Activated naive CD8-positive, alpha-beta T cell treated with anti-CD3 and anti-CD28 coated beads, Interleukin-2, amount 10 ng/mL, durations not matched to agents 7 days and 5 days (primary cell): ENCODE measurements around the gene TMEM219. TPM values are rescaled to one million over a fixed set of nuclear protein-coding genes. Genes with fewer than 3 reads are reported as not detected.

Source experiments
- ATAC-seq: fragments of 150-1000 bp; cut with Tn5 transposase; one replicate; pipeline ENCODE4 v1.10.0; 2021; ENCODE audit warnings: low read depth, moderate library complexity
- POLR2A ChIA-PET: fragments of 350-600 bp; sonication (Branson Sonifier 250); formaldehyde crosslinking; loops from one replicate; lab custom pipeline; 2021; ENCODE audit warnings: antibody characterized with exemption; lab: Charles Lee
- DNase-seq: peaks from one replicate; pipeline ENCODE4 v3.0.0; 2021
- H3K27ac Mint-ChIP-seq: one replicate; pipeline ENCODE4 v1.8.0; 2022; ENCODE audit warnings: mild to moderate bottlenecking, mixed read lengths
- H3K27me3 Mint-ChIP-seq: one replicate; pipeline ENCODE4 v1.8.0; 2022; ENCODE audit warnings: mild to moderate bottlenecking, moderate library complexity, mixed read lengths
- H3K36me3 Mint-ChIP-seq: one replicate; pipeline ENCODE4 v1.8.0; 2021; ENCODE audit warnings: mild to moderate bottlenecking, mixed read lengths
- H3K4me1 Mint-ChIP-seq: one replicate; pipeline ENCODE4 v1.8.0; 2021; ENCODE audit warnings: mixed read lengths
- H3K4me3 Mint-ChIP-seq: one replicate; pipeline ENCODE4 v1.8.0; 2022; ENCODE audit warnings: mild to moderate bottlenecking, moderate library complexity, mixed read lengths
- H3K9me3 Mint-ChIP-seq: one replicate; pipeline ENCODE4 v1.8.0; 2021; ENCODE audit warnings: mixed read lengths
- total RNA-seq, 2 experiments: library from RNA; stranded (reverse); gene quantifications; one replicate each; pipeline ENCODE4 v1.2.3, GENCODE V29; 2021

TMEM219 gene
- total RNA-seq, 2 experiments from 2014 or later, result 67.8 to 74.5 TPM

DNA sequence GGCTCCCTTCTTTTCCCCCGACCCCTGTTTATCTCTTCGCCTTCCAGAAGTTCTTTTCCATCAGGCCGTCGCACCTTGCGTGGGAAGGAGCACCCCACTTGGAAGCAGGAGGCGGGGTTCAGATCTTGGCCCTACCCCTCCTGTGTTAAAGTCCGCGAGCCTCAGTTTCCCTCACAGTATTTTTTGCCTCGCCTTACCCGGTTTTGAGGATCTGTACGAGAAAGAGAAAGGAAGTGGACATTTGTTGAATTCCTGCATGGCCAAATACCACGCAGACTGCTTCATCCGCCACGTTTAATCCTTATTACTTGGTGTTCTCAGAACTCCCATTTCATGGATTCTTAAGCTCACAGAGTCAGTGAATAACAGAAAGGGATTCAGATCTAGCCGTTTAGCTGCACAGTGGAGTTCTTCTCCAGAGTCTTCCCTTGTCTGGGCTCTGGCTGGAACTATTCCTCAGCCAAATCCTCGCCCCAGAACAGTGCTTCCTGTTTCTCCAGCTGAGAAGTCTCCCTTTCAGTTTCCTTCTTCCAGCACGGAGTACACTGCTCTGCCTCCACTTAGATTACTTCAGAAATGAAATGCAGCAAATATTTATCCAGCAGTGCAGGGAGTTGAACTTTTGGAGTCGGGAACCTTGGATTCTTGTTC is 590 bp downstream of the TMEM219 start:
- ATAC-seq (no peak), DNase-seq (no peak)
- H3K27me3 Mint-ChIP-seq, result no peaks in the 10 kb centered on the region
- peaks cover 6% of the 10 kb centered on the region for H3K36me3 Mint-ChIP-seq
- no peaks in the 10 kb centered on the region for H3K9me3 Mint-ChIP-seq
- H3K4me3 Mint-ChIP-seq, result peak overlapping the region; percentile 81
- peaks cover 16% of the 10 kb centered on the region for H3K4me1 Mint-ChIP-seq
- peak overlapping the region; percentile 81 for H3K27ac Mint-ChIP-seq
- POLR2A ChIA-PET, result interaction anchor here (0.8 to 3.4 kb wide), 14 partner anchors 12 to 1098 kb away, joined by 3 to 72 read pairs (median 4); partner anchors contain the start of genes ALDOA, ASPHD1, HIRIP3 and INO80E

DNA sequence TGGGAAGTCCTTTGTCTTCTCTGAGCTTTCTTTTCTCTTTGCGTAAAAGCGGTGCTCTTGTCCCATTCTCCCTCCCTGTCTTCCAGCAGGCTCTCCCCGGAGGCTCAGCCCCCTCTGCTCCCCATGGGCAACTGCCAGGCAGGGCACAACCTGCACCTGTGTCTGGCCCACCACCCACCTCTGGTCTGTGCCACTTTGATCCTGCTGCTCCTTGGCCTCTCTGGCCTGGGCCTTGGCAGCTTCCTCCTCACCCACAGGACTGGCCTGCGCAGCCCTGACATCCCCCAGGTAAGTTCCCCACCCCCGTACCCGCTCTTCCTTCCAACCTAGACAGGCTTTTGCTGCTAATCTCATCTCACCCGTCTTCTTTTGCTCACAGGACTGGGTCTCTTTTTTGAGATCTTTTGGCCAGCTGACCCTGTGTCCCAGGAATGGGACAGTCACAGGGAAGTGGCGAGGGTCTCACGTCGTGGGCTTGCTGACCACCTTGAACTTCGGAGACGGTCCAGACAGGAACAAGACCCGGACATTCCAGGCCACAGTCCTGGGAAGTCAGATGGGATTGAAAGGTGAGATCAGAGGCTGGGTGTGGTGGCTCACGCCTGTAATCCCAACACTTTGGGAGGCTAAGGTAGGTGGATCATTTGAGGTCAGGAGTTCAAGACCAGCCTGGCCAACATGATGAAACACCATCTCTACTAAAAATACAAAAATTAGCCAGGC is 1.3 kb downstream of the TMEM219 start:
- Mint-ChIP-seq H3K4me1 (peaks cover 16% of the 10 kb centered on the region), H3K27ac (peak overlapping the region; percentile 81), H3K4me3 (peak overlapping the region; percentile 81), H3K27me3 (no peaks in the 10 kb centered on the region), H3K36me3 (peaks cover 7% of the 10 kb centered on the region), H3K9me3 (no peaks in the 10 kb centered on the region)
- ATAC-seq (no peak), DNase-seq (peak; percentile 20)
- POLR2A ChIA-PET, result interaction anchor here (1.2 to 3.4 kb wide), 3 partner anchors 11 to 37 kb away, joined by 6 to 72 read pairs (median 28); partner anchors contain the start of genes HIRIP3, INO80E, KCTD13 and TAOK2

DNA sequence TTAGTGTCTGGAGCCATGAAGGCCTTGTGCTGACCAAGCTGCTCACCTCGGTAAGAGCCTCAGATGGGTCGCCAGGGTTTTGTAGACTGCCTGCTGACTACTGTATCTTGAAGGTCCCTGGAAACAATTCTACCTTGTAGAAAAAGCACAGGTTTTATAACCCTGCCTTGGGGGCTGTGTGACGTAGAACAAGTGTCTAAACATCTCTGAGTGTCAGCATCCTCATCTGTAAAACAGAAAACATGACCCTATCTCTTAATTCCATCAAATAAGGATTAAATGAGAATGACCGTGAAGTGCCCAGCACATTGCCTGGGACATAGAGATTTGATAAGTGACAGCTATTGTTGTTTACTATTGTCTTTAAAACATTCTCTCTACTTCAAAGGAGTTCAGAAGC is 6.3 kb downstream of the TMEM219 start:
- POLR2A ChIA-PET, result no interaction called here
- Mint-ChIP-seq H3K36me3 (peaks cover 33% of the 10 kb centered on the region), H3K9me3 (no peaks in the 10 kb centered on the region), H3K27me3 (no peaks in the 10 kb centered on the region), H3K4me3 (no peak overlapping the region), H3K27ac (no peak overlapping the region), H3K4me1 (peaks cover 11% of the 10 kb centered on the region)
- no peak for ATAC-seq
- DNase-seq, result no peak

DNA sequence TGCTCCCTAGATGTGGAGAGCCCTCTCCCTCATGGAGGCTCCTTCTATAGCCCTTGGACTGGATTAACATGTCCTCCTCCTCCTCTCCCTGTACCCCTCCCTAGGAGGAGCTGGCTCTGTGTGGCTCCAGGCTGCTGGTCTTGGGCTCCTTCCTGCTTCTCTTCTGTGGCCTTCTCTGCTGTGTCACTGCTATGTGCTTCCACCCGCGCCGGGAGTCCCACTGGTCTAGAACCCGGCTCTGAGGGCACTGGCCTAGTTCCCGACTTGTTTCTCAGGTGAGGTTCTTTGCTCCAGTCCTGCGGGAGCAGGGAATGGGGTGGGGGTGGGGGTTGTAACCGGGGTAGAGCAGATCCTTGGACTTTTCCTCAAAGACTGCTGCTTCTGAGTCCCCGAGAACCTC is 9.4 kb downstream of the TMEM219 start:
- Mint-ChIP-seq H3K4me1 (peaks cover 26% of the 10 kb centered on the region), H3K27me3 (no peaks in the 10 kb centered on the region), H3K36me3 (peaks cover 31% of the 10 kb centered on the region), H3K4me3 (no peak overlapping the region), H3K9me3 (no peaks in the 10 kb centered on the region), H3K27ac (no peak overlapping the region)
- POLR2A ChIA-PET, result interaction anchor here (0.7 to 6.8 kb wide), 4 partner anchors 9 to 187 kb away, joined by 3 to 72 read pairs (median 16); partner anchors contain the start of genes KCTD13 and TMEM219
- peak; percentile 15 for DNase-seq
- no peak for ATAC-seq

DNA sequence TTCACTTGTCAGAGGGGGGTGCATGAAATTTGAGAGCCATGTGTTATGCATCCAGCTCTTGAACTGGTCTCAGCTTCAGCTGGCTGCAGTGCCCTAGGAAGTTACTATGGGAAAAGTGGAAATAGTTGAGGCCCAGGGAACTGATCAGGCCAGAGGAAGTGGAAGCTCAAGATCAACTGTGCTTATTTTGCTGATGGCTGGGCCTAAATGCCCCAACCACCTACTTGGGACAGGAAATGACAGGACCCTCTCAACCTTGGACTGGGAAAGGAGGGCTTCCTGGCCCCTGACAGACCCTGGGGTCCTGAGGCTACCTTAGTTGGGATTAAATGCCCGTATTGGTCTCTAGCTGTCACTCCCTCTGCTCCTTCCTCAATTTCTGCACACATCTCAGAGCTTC is 10.6 kb downstream of the TMEM219 start:
- peaks cover 36% of the 10 kb centered on the region for H3K4me1 Mint-ChIP-seq
- POLR2A ChIA-PET, result interaction anchor here (0.6 to 6.8 kb wide), 6 partner anchors 11 to 165 kb away, joined by 3 to 73 read pairs (median 18); partner anchors contain the start of genes HIRIP3, INO80E, KCTD13 and MAZ
- peak overlapping the region; percentile 86 for H3K4me3 Mint-ChIP-seq
- H3K27me3 Mint-ChIP-seq, result no peaks in the 10 kb centered on the region
- H3K36me3 Mint-ChIP-seq, result peaks cover 30% of the 10 kb centered on the region
- H3K9me3 Mint-ChIP-seq, result no peaks in the 10 kb centered on the region
- ATAC-seq (no peak), DNase-seq (no peak)
- peak overlapping the region; percentile 96 for H3K27ac Mint-ChIP-seq

DNA sequence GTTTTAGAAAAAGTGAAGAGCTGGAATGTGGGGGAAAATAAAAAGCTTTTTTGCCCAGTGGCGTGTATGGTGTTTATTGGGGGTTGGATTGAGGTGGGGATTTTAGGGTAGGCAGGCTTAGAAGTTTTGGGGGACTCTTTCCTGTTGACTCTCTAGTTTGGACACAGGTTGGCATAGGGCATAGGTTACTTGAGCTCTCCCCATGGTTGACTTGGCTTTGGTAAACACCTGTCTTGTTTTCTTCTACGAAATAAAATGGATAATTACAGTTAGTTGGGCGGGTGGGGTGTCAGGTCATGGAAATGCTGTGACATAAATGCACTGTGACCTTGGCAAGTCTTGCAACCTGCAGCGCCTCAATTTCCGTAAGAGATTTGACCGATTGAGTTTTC is 11.1 kb downstream of the TMEM219 start:
- Mint-ChIP-seq H3K27ac (peak overlapping the region; percentile 96), H3K9me3 (no peaks in the 10 kb centered on the region), H3K27me3 (no peaks in the 10 kb centered on the region), H3K36me3 (peaks cover 28% of the 10 kb centered on the region), H3K4me1 (peaks cover 36% of the 10 kb centered on the region), H3K4me3 (peak overlapping the region; percentile 86)
- POLR2A ChIA-PET, result interaction anchor here (0.6 to 6.8 kb wide), 12 partner anchors 11 to 988 kb away, joined by 3 to 73 read pairs (median 4); partner anchors contain the start of genes HIRIP3, INO80E, KCTD13 and LAT
- no peak for DNase-seq
- no peak for ATAC-seq

DNA sequence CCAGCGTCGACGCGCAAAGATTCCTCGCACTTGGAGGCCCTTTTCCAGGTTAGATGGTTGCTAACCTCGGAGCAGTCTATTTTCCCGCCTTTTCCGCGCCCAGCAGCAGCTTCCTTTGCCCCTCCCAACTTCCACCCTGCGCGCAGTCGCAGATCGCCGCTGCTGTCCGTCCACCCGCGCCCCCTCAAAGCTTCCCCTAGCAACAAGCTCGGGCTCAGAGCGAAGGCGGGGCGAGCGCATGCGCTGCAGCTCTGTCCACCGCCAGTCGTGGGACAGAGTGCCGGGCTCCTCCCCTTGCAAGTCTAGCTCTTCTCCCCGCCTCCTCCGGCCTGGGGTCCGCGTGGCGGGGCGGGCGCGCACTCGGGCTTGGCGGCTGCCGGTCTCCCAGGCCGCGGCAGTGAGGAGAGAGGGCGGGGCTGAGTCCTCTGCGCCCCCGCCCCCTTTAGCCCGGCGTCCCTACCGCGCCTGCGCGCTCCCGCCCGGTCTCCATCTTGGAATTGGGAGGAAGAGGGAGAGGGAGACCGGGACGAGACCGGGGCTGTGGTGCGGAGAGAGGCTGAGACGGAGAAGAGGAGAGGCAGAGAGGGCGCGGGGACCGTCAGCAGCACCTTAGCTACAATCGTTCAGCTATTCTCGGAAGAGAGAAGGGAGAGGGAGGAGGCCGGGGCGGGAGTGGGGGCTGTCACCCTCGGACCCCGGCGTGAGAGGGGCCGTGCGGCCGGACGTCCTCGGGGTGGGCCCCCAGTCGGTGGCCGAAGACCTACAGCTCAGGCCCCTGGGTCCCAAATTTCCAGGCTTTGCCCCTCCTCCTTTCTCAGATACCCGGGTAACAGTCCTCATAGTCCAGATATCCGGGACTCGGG is 11.7 kb downstream of the TMEM219 start, which contains the start of gene TAOK2:
TAOK2 (plus strand) TSS at position 485 of the 863 bp plus-strand sequence. CDS start 3,905 bp downstream, outside the sequence.
- DNase-seq (peak; percentile 96), ATAC-seq (peak; percentile 98)
- Mint-ChIP-seq H3K4me3 (peak within 1 kb of the TSS; percentile 86), H3K27ac (peak within 1 kb of the TSS; percentile 96), H3K4me1 (peaks cover 36% of the 10 kb centered on the region), H3K27me3 (no peaks in the 10 kb centered on the region), H3K36me3 (peaks cover 26% of the 10 kb centered on the region), H3K9me3 (no peaks in the 10 kb centered on the region)
- POLR2A ChIA-PET, result interaction anchor here (0.6 to 6.8 kb wide), 13 partner anchors 10 to 989 kb away, joined by 3 to 73 read pairs (median 4); partner anchors contain the start of genes HIRIP3, INO80E, KCTD13 and LAT

DNA sequence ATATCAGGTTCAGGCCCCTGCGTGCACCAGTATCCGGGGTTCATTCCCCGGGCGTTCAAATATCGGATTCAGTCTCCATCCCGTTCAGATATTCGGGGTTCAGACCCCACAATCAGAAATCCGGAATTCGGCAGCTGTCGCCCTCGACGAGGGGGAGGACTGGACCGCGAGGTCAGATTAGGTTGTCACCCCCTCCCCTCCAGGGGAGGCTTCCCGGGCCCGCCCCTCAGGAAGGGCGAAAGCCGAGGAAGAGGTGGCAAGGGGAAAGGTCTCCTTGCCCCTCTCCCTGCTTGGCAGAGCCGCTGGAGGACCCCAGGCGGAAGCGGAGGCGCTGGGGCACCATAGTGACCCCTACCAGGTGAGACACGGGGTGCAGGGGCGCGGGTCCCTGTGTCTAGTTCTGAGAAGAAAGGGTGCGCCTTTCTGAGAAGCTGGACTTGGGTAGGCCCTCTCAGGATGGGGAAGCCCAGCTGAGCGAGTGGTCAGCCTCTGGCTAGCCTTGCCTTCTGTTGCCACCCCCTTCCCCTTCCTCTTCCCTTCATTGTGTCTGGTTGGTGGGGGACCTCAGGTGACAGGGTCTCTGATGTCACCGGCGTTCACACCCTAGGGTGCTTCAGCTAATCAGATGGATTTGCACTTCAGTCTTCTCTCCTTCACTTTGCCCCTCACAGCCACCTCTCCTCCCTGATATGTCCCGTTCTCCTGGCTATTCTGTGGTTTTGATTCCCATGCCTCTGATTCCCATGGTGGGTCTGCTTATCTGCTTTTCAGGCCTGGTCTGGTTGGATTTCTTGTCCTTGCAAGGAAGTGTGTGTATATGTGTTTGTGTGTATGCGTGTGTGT is 12.6 kb downstream of the TMEM219 start:
- H3K27me3 Mint-ChIP-seq, result no peaks in the 10 kb centered on the region
- no peak for ATAC-seq
- H3K9me3 Mint-ChIP-seq, result no peaks in the 10 kb centered on the region
- H3K4me3 Mint-ChIP-seq, result peak overlapping the region; percentile 86
- H3K27ac Mint-ChIP-seq, result peak overlapping the region; percentile 96
- DNase-seq, result peak; percentile 51
- H3K4me1 Mint-ChIP-seq, result peaks cover 34% of the 10 kb centered on the region
- POLR2A ChIA-PET, result interaction anchor here (0.6 to 6.8 kb wide), 7 partner anchors 11 to 719 kb away, joined by 3 to 73 read pairs (median 8); partner anchors contain the start of genes HIRIP3, INO80E, KCTD13 and MAZ
- peaks cover 25% of the 10 kb centered on the region for H3K36me3 Mint-ChIP-seq

DNA sequence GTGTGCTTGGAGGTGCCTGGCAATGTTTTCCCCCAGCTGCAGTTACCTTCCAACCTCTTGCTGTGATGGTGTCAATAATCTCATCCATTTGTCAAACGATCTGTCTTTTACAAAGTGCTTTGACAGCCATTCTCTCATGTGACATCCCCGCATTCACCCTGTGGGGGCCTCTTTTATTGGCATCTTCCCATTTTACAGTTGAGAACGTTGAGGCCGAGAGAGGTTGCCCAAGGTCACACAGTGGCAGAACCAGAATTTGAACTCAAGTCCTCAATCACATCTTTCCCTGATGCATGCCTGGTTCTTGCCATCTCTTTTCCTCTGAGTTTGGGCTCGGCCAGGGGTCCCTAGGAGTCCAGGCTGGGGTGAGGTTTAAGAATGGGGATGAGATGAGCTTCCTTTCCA is 13.3 kb downstream of the TMEM219 start:
- H3K4me1 Mint-ChIP-seq, result peaks cover 34% of the 10 kb centered on the region
- no peaks in the 10 kb centered on the region for H3K9me3 Mint-ChIP-seq
- ATAC-seq (no peak), DNase-seq (no peak)
- peak overlapping the region; percentile 86 for H3K4me3 Mint-ChIP-seq
- H3K27ac Mint-ChIP-seq, result peak overlapping the region; percentile 96
- no peaks in the 10 kb centered on the region for H3K27me3 Mint-ChIP-seq
- POLR2A ChIA-PET, result interaction anchor here (0.6 to 6.8 kb wide), 6 partner anchors 13 to 719 kb away, joined by 3 to 73 read pairs (median 6); partner anchors contain the start of genes HIRIP3, INO80E, KCTD13 and TMEM219
- H3K36me3 Mint-ChIP-seq, result peaks cover 22% of the 10 kb centered on the region

DNA sequence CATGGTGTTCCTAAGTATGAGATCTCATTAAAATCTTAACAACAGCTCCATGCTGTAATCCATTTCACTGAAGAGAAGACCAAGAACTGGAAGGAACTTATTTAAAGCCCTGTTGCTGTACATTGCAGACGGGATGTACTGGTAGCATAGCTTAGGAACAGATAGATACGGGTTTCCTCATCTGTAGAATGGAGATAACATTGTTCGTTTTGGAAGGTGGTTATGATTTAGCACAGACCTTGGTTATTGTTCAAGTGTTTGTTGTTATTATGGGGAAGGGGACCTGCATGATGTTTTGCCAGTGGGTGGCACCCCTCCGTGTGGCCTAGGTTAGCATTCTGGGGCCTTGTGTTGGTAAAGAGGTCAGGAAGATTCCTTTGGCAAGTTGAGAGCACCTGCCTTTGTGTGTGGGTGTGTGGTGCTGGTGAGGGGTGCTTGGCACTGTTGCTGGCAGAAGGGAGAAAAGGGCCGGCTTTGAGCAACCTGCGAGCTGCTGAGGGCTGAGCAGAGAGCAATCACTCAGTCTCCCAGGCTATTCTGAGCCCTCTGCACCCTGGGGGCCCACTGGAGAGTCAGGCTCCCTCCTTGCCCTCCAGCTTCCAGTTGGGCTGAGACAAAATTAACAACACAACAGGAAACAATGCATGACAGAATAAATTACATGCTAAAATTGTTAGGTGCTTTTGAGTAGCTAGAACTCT is 14.1 kb downstream of the TMEM219 start:
- peak overlapping the region; percentile 86 for H3K4me3 Mint-ChIP-seq
- POLR2A ChIA-PET, result interaction anchor here (0.6 to 6.8 kb wide), 5 partner anchors 14 to 297 kb away, joined by 3 to 73 read pairs (median 7); partner anchors contain the start of genes HIRIP3, INO80E, KCTD13 and TMEM219
- H3K27ac Mint-ChIP-seq, result peak overlapping the region; percentile 58
- no peaks in the 10 kb centered on the region for H3K9me3 Mint-ChIP-seq
- peaks cover 26% of the 10 kb centered on the region for H3K36me3 Mint-ChIP-seq
- H3K4me1 Mint-ChIP-seq, result peaks cover 34% of the 10 kb centered on the region
- DNase-seq, result no peak
- no peak for ATAC-seq
- H3K27me3 Mint-ChIP-seq, result no peaks in the 10 kb centered on the region
